ENCODE results near the gene POMC.
"Not testable (repeated sequence)": the region's sequence is repeated elsewhere in the genome, so short reads cannot be mapped to it uniquely, and the experiment has no call there.

POMC gene

DNA sequence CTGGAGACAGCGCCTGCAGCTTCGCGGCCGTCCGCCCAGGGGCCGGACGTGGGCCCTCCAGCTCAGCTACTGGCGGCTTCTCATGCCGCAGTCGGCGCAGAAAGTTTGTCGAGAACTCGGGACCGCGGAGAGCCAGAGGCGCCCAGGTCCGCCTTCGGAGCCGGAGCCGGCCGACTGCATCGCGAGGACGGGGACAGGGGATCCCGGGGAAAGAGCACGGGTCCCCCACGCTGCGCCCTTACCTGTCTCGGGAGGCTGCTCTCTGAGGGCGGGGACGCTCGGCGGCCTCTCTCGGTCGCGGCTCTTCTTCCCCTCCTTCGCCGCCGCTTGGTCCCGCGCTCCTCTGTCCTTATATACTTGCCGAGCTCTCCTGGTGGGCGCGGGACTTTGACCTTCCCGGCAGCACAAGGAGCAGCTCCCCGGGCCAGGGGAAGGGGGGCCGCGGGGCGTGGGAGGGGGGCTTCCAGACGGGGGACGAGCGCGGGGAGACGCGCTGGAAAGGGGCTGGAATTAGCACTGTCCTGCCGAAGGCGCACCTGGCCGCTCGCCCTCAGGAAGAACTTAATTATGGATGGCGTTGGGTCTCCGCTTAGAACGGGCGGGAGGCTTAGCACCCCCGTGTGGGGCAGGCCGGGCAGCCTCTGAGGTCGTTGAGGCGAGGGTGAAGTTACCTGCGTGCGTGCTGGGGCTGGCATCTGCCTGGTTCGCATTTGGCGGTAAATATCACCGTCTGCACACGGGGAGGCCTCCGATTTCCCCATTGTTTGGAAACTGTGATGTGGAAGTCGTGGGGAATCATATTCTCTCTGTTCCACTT lies at the start of gene POMC:
Gene POMC, minus strand, starts transcription at position 325 of the 817 bp plus-strand sequence. CDS start 3,808 bp downstream, outside the sequence.
- no peak for DNase-seq (ENCODE audit: low read depth)

DNA sequence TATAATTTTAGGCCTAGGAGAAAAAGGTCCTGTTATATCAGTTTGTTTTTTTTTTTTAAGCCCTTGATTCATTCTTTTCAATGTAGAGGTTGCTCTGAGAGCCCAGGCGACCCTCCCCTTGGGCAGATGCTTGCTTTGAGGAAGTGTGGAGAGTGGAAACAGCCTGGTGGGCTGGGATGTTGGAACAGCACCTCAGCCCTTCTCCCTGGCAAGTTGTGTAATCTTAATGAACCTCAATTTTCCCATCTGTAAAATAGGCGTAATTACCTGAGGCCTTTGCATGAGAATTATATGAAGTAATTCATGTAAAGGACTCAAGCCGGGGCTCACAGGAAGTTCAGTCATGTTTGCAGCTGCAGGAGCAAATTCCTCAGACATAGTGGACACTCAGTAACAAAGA lies 49.7 kb upstream of the POMC start:
- H3K4me3 ChIP-seq (ENCODE audit: low read depth, low read length) = no peak overlapping the region

More for the DNA sequence above, at the start of gene POMC:
- H3K4me3 ChIP-seq (ENCODE audit: low read depth, low read length) = peak within 1 kb of the TSS; percentile 42

DNA sequence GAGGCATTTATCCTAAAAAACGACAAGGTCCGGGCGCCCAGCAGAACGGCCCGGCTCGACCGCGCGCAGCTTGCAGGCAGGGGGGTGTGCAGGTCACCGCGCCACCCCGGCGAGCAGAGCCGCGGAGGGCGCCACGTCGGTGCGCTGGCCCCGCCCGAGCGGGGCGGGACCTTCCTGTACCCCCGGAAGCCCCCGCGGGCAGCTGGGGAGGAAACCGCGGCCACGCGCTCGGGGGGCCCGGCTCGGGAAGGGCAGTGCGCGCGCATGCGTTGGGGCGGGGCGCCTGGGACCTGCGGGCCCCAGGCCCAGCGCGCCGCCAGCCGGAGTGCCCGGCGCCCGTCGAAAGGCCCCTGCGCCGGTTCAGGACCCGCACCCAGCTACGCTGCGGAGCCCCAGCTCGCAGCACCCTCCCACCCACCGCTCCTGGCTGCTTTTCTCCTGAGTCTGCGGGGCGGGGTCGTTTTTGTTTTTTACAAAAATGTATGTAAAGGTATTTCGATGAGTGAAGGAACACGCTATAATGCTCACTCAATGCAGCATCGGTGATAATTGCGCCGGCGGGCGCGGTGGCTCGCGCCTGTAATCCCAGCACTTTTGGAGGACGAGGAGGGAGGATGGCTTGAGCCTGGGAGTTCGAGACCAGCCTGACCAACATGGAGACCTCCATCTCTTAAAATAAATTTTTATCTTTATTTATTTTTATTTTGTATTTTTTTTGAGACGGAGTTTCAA lies 47.7 kb upstream of the POMC start:
- no peak for DNase-seq (ENCODE audit: low read depth)
- H3K4me3 ChIP-seq (ENCODE audit: low read depth, low read length) = peak overlapping the region; percentile 46

More for the DNA sequence above, 49.7 kb upstream of the POMC start:
- no peak for DNase-seq (ENCODE audit: low read depth)

DNA sequence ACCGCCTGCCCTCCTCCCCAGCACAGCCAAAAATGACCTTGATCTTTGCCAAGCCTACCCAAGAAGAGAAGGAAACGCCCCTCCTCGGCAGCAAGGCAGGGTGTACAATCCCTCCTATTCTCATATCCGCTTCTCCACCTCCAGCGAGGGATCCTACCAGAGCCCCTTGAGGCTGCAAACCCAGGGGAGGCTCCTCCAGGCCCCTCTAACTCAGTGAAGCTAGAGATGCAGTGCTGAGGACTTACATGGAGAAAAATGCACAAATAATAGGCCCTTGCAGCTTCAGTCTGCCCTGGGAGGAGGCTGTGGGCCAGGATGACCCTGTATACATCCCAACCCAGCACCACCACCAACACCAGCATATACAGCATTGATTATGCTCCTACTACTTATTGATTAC lies 46.9 kb upstream of the POMC start:
- DNase-seq (ENCODE audit: low read depth) = no peak
- no peak overlapping the region for H3K4me3 ChIP-seq (ENCODE audit: low read depth, low read length)

DNA sequence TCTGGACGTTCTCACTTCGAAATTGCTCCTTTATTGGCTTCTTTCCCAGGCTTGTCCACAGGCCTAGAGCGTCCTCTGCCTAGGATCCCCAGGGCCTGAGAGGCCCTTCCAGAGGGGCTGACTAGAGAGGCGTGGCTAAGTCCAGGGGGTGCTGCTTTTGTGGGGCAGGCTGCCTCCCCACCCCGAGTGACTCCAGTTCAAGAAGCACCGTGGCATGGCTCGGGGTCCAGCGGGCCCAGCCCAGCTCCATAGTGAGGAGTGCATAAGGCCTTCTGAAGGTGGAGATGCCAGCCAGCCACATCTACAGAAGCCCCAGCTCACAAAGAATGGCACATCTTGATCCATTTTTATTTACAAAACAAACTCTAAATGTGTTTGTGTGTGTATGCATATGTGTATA lies 44.8 kb upstream of the POMC start:
- H3K4me3 ChIP-seq (ENCODE audit: low read depth, low read length) = no peak overlapping the region

DNA sequence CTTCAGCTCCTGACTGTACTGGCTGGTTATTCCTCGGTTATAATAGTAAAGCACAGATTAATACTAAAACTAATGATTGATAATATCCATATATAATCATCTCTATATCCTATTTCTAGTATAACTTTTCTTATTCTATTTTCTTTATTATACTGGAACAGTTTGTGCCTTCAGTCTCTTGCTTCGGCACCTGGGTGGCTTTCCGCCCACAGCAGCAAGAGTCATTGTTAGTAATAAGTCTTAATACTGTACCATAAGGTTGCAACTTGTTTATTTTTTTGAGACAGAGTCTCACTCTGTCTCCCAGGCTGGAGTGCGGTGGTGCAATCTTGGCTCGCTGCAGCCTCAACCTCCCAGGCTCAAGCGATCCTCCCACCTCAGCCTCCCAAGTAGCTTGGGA lies 42.5 kb upstream of the POMC start:
- not testable (repeated sequence) for DNase-seq (ENCODE audit: low read depth); H3K4me3 ChIP-seq (ENCODE audit: low read depth, low read length)

More for the DNA sequence above, 44.8 kb upstream of the POMC start:
- DNase-seq (ENCODE audit: low read depth) = no peak

DNA sequence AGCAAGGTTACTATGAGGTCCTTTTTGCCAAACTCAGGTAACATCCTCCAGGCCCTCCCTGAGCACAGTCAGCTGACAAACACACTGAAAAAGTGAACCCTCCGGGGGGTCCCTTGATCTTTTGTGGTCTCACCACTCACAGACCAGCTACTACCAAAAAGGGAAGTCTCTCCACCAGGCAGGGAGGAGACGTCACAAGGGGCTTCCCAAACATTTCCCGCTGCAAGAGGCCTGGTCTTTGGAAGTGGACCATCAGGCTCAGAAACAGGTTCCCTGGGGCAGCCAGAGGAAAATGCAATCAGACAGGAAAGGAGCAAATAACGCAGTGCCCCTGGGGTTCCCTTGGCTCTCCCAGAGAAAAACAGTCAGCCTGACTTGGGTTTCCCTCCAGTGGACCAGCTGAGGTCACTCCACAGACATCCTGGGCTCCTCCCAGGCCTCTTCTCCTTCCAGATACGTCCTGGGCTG lies 38.7 kb upstream of the POMC start:
- no peak overlapping the region for H3K4me3 ChIP-seq (ENCODE audit: low read depth, low read length)
- no peak for DNase-seq (ENCODE audit: low read depth)

DNA sequence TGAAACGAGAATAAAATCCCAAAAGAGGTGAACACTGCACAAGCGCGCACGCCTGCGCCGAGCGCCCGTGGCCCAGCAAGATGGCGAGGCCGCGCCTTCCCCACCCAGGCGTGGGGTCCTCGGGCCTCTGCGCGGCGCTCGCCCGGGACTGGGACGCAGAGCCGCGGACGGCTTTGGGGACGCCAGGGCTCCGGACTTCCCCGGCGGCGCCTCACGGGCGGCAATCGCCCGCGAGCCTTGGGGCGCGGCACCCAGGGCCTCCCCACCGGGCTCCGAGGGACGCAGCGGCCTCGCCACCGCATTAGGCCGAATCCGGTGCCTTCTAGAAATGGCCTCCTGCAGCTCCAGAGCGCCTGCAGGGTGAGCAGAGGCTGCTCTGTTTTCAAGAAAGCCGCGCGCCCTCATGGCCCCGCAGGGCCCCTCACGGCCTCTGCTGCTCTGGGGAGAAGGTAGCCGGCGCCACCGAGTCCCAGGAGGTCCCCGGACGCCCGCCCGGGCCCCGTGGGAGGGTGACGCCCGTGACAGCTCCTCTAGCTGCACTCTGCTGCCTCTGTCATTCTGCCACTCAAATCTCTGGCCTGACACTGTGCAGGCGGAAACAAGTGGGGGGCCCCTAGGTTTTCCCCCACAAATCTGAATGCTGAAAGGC lies 35.9 kb upstream of the POMC start:
- no peak for DNase-seq (ENCODE audit: low read depth)
- H3K4me3 ChIP-seq (ENCODE audit: low read depth, low read length) = peak overlapping the region; percentile 26

DNA sequence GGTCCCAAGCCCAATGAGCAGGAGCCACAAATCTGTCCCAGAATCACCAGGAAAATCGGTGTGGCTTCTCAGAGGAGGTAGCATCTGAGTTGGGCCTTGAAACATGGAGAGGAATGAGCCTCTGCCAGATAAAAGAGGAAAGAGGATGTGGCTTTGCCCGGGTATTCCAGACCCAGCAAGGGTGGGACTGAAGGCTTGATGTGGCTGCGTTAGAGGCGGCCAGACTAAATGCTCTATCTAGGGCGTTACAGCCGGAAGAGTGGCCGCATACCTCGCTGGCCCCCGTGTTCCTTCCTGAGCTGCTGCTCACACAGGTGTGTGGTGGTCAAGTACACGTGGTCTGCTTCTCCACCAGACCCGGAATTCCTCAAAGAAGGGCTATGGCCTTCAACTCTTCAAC lies 33.9 kb upstream of the POMC start:
- DNase-seq (ENCODE audit: low read depth) = no peak
- no peak overlapping the region for H3K4me3 ChIP-seq (ENCODE audit: low read depth, low read length)

DNA sequence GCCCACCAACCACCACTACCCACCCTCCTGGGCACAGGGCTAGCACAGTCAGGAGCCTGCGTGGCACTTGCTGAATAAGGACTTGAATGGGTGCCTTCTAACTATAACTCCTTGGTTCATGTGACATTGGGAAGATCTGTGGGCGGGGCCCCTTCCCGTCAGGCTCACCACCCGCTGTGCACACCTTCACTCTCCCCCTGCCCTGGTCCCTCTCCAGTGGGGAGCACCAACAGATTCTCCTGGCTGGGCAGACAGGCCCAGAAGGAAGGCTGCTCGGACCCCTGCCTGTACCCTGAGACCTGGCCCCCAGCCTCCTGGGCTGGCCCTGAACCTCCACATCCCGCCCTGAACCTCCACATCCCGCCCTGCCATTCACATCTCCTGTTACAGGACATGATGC lies 33.4 kb upstream of the POMC start:
- no peak overlapping the region for H3K4me3 ChIP-seq (ENCODE audit: low read depth, low read length)
- no peak for DNase-seq (ENCODE audit: low read depth)

DNA sequence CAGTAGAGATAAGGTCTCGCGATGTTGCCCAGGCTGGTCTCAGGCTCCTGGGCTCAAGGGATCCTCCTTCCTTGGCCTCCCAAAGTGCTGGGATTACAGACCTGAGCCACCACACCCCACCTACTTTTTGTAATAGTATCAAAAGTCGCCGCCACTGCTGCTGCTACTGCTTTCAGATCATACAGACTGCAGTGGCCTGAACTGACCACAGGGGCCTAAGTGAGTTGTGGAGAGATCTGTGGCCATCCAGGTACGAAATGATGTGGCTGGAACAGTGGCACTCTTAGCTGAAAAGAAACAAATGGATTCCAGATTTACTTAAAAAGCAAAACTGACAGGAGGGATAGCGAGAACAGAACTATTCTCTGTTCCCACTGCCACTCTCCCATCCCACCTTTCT lies 32.9 kb upstream of the POMC start:
- H3K4me3 ChIP-seq (ENCODE audit: low read depth, low read length) = no peak overlapping the region
- DNase-seq (ENCODE audit: low read depth) = no peak

DNA sequence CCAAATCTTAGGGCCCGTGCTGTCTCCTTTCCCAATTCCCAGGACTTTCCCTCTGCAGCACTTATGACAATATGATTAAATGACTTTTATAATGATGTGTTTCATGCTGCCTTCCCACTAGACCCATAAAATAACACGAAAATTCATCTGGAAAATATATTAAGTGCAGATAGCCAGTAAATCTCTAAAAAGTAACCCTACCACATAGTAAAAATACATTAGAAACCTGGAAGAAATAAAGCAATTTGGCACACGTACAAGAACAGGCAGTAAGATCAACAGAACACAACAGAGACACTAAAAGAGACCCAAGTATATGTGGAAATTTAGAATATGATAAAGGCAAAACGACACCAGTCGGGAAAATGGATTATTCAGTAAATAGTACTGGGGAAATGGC lies 30.2 kb upstream of the POMC start:
- H3K4me3 ChIP-seq (ENCODE audit: low read depth, low read length) = no peak overlapping the region
- DNase-seq (ENCODE audit: low read depth) = no peak

DNA sequence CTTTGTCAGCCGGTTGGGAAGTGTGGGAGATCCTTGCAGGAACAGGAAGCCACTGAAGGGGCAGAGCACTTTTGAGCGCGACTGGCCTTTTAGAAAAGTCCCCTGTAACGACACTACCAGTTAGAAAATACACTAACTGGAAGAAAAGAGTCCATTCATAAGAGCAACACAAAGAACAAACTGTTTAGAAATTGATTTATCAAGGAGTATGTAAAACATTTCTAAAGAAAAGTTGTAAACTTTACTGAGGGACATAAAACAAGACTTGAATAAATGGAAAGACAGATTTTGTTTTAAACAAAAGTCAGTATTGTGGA lies 29.8 kb upstream of the POMC start:
- H3K4me3 ChIP-seq (ENCODE audit: low read depth, low read length) = no peak overlapping the region
- no peak for DNase-seq (ENCODE audit: low read depth)

DNA sequence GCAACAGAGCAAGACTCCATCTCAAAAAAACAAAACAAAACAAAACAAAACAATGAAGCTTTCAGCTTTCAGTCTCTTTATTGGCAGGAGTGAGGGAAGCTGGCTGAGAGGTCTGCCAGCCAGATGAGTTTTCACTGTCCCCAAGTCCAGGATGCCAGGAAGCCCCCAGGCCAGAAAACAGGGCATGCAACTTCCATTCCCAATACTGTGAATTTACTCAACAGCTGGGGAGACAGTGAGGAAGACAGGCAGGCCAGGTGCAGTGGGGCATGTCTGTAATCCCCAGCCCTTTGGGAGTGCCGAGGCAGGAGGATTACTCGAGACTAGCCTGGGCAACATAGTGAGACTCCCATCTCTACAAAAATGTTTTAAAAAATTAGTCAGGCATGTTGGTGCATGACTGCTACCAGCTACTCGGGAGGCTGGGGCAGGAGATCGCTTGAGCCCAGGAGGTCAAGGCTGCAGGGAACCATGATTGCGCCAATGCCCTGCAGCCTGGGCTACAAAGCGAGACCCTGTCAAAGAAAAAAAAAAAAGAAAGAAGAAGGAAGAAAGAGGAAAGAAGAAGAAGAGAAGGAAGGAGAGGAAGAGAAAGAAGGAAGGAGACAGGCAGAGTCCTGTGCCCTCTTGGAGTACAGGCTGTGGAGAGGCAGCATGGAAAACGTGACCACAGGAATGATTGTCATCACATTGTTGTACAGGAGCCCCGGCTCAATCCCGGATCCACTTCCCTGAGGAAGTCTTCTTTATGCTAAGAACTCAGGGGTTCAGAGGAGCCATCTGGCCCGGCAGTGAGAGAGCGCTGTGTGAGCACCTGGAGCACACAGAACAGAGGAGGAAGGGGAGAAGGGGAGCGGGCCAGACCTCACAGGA lies 29.2 kb upstream of the POMC start:
- DNase-seq (ENCODE audit: low read depth) = no peak
- no peak overlapping the region for H3K4me3 ChIP-seq (ENCODE audit: low read depth, low read length)

DNA sequence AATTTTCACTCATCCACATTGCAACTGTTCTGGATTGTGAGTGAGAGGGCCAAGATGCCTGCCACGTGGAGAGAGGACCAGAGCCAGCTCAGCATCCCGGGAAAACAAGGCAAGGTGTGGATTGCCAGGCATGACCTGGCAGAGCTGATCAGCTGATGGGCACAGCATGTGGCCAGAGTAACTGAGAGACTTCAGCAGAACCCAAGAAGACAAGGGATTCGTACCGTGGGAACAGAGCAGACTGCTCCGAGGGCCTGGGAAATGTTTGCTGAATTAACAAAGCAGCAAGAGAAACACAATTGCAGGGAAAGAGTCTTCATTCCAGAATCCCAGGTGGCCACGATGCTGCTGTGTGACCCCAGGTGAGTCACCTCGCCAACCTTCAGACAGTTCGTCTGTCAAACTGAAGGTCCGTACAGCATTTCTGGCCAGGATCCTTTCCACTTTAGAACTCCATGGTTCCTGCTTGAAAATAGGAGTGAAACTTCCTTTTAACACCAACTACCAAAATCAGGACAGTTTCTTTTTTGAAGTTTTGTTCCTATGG lies 26.3 kb upstream of the POMC start:
- DNase-seq (ENCODE audit: low read depth) = no peak

DNA sequence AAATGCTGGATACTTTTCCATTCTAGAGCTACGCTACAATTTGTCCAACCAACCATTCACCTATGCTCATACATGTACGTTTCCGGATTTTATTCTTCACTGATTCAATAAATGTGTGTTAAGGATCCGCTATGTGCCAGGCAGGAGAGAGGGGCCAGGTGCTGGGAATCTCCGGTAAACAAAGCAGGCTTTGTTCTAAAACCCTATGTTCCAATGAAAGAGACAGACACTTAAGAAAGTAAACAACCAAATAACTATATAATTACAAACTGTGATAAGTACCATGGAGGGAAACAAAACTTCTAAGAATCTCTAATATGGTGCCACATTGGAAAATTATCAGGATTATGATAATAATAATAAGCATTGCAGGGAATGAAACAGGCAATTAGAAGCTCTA lies 22.2 kb upstream of the POMC start:
- no peak overlapping the region for H3K4me3 ChIP-seq (ENCODE audit: low read depth, low read length)
- no peak for DNase-seq (ENCODE audit: low read depth)

More for the DNA sequence above, 26.3 kb upstream of the POMC start:
- no peak overlapping the region for H3K4me3 ChIP-seq (ENCODE audit: low read depth, low read length)

DNA sequence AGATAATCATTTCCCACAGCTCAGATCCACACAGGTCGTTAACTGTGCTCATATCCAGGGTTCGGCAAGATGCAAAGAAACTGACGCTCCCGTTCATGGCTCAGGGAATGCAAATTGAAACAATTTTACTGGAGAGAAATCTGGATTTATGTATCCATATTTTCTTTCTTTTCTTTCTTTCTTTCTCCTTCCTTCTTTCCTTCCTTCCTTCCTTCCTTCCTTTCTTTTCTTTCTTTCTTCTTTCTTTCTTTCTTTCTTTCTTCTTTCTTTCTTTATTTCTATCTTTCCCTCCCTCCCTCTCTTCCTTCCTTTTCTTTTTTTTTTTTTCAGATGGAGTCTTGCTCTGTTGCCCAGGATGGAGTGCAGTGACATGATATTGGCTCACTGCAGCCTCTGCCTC lies 20.0 kb upstream of the POMC start:
- DNase-seq (ENCODE audit: low read depth) = no peak
- no peak overlapping the region for H3K4me3 ChIP-seq (ENCODE audit: low read depth, low read length)

DNA sequence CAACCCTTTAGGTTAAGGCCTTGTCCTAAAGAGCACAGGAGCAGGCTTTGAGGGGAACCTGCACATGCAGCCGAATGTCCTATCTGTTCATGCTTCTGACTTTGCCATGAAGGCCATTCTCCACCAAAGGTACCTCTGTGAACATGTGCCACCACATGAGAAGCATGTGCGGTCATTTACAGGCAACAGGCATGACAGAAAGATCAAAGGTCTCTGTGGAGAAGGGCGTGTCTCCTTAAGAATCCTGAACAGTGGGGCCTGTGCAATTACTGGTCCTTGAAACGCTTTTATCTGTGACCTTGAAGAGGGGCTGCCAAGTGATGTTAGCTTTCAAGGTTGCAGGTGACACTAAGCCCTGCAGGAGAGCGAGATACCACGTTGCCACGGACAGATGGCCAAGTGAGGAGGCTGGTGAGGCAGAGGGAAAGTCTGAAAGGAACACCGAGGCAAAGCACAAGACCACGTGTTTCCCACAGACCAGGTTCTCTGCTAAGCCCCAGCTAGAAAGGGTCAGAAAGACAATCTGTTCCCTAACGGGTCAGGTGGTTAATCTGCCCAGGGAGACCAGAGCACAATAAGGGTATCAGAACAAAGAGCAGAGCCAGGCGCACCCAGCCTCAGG lies 19.5 kb upstream of the POMC start:
- H3K4me3 ChIP-seq (ENCODE audit: low read depth, low read length) = no peak overlapping the region
- DNase-seq (ENCODE audit: low read depth) = no peak

DNA sequence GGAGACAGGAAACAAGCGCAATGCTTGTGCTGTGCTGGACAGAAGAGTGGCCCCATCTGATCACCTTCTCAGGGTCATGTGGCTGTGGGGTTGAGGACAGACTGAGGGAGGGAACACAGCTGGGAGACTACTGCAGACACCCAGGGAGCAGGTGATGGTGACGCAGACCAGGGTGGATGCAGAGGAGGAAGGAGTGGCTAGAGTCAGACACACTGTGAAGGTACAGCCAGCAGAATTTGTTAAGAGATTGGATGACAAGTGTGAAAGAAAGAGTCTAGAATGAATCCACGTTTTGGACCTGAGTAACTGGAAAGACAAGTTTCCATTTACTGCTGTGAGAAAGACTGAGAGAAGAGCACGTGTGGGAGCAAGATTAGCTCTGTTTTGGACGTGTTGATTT lies 15.9 kb upstream of the POMC start:
- no peak overlapping the region for H3K4me3 ChIP-seq (ENCODE audit: low read depth, low read length)
- DNase-seq (ENCODE audit: low read depth) = no peak
